H1 (cell line): ENCODE data around the gene SMIM5. TPM values are rescaled to one million over a fixed set of nuclear protein-coding genes. Genes with fewer than 3 reads are reported as not detected.

Source experiments
- ATF2 ChIP-seq: IDR thresholded peaks from 2 replicates; pipeline ENCODE4 v1.6.1; 2012; ENCODE audit warnings: low read length, inconsistent platforms
- KDM5A ChIP-seq: fragments of 200-600 bp; IDR thresholded peaks from 2 replicates; pipeline ENCODE4 v1.7.1; 2012; ENCODE audit warnings: mild to moderate bottlenecking, low read length, inconsistent platforms, mixed read lengths
- NRF1 ChIP-seq: IDR thresholded peaks from 2 replicates; pipeline ENCODE4 v1.6.1; 2011; ENCODE audit warnings: mild to moderate bottlenecking, low read depth, low read length, improper control_type of control experiment
- polyA plus RNA-seq, 7 experiments: library from polyadenylated mRNA; depleted of rRNA in 3 of 7; stranded (reverse) in 5 of 7; unstranded in 2 of 7; fragments of >200 nt in 5 of 7; fragments of 200-250 nt in 2 of 7; gene quantifications; 1 replicate in 5 of 7; 2 replicates in 1 of 7; 4 replicates in 1 of 7; pipeline versions ENCODE4 v1.2.1 to v1.2.3, GENCODE V29; 2011 to 2013; ENCODE audit warnings: missing spikeins in 2 of 7, mixed read lengths in 2 of 7
- total RNA-seq: library from RNA; stranded (reverse); fragmentation: NEBNext Ultra II Directional; extraction: Animal tissue kit (Norgen Biotek cat#: 25700); gene quantifications from 2 replicates; pipeline ENCODE4 v1.2.1, GENCODE V29; 2021
- TF ChIP-seq, protein P1 (sequence below), 3 experiments: IDR thresholded peaks; 1 replicate in 2 of 3; 2 replicates in 1 of 3; pipeline versions ENCODE4 v1.5.1 to v1.6.1; 2011; ENCODE audit warnings: low read length in 3 of 3, mild to moderate bottlenecking in 3 of 3, inconsistent platforms in 2 of 3, low read depth in 1 of 3, moderate library complexity in 1 of 3; ENCODE audit not compliant: insufficient read depth in 1 of 3; ENCODE audit errors: control extremely low read depth in 1 of 3
- TF ChIP-seq, protein P2 (sequence below): IDR thresholded peaks from 2 replicates; pipeline ENCODE4 v1.6.1; 2012; ENCODE audit warnings: inconsistent platforms

SMIM5 gene
- total and polyA plus RNA-seq, 2 of the 8 experiments (the other 6 are each of a cell fraction or from before 2014, with no cell fraction given), result not detected

DNA sequence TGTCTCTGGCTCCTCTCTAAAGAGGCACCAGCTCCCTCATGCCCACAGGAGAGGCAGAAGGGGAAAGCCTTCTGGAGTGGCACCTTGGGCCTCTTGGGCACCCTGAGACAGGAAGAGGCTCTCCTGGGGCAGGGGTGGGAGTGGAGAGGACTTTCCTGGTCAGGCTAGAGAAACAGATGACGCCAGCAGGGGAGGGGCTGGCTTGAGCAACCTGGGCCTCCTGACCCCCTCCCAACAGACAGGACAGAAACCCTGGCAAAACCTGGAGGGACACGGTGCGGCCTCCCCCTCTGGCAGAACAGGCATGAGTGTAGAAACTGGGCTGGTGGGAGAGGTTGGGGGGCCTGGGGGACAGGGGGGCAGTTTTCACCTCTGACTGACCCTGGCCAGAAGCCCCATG, 6.1 kb downstream of the SMIM5 start (continued):
- TF ChIP-seq, protein P1, sequence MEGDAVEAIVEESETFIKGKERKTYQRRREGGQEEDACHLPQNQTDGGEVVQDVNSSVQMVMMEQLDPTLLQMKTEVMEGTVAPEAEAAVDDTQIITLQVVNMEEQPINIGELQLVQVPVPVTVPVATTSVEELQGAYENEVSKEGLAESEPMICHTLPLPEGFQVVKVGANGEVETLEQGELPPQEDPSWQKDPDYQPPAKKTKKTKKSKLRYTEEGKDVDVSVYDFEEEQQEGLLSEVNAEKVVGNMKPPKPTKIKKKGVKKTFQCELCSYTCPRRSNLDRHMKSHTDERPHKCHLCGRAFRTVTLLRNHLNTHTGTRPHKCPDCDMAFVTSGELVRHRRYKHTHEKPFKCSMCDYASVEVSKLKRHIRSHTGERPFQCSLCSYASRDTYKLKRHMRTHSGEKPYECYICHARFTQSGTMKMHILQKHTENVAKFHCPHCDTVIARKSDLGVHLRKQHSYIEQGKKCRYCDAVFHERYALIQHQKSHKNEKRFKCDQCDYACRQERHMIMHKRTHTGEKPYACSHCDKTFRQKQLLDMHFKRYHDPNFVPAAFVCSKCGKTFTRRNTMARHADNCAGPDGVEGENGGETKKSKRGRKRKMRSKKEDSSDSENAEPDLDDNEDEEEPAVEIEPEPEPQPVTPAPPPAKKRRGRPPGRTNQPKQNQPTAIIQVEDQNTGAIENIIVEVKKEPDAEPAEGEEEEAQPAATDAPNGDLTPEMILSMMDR (IDR thresholded peaks at IDR 0.05; ENCODE audit: control extremely low read depth in 1 of 3, insufficient read depth in 1 of 3, low read depth in 1 of 3, low read length in 3 of 3), result no peak
- TF ChIP-seq, protein P2, sequence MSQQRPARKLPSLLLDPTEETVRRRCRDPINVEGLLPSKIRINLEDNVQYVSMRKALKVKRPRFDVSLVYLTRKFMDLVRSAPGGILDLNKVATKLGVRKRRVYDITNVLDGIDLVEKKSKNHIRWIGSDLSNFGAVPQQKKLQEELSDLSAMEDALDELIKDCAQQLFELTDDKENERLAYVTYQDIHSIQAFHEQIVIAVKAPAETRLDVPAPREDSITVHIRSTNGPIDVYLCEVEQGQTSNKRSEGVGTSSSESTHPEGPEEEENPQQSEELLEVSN, result no peak
- TF ChIP-seq ATF2 (no peak), KDM5A (no peak), NRF1 (no peak)
